Measurements from ENCODE around the gene ZNF519.
"Not testable (repeated sequence)": the region's sequence is repeated elsewhere in the genome, so short reads cannot be mapped to it uniquely, and the experiment has no call there.

Gene ZNF519

GRCh38 chr18:14162915-14163314 is 30.7 kb upstream of the ZNF519 start:
- H3K4me3 ChIP-seq (replicated peaks; ENCODE audit: low read depth, low read length); DNase-seq (ENCODE audit: low read depth): not testable (repeated sequence)

GRCh38 chr18:14151564-14152113 is 19.4 kb upstream of the ZNF519 start:
- H3K4me3 ChIP-seq (replicated peaks; ENCODE audit: low read depth, low read length); DNase-seq (ENCODE audit: low read depth): not testable (repeated sequence)

GRCh38 chr18:14150766-14151165 is 18.5 kb upstream of the ZNF519 start:
- not testable (repeated sequence) for DNase-seq (ENCODE audit: low read depth); H3K4me3 ChIP-seq (replicated peaks; ENCODE audit: low read depth, low read length)

GRCh38 chr18:14149916-14150420 is 17.7 kb upstream of the ZNF519 start:
- not testable (repeated sequence) for H3K4me3 ChIP-seq (replicated peaks; ENCODE audit: low read depth, low read length); DNase-seq (ENCODE audit: low read depth)

GRCh38 chr18:14149121-14149850 is 17.1 kb upstream of the ZNF519 start:
- H3K4me3 ChIP-seq (replicated peaks; ENCODE audit: low read depth, low read length); DNase-seq (ENCODE audit: low read depth): not testable (repeated sequence)

GRCh38 chr18:14147935-14148865 is 16.0 kb upstream of the ZNF519 start:
- not testable (repeated sequence) for H3K4me3 ChIP-seq (replicated peaks; ENCODE audit: low read depth, low read length); DNase-seq (ENCODE audit: low read depth)

GRCh38 chr18:14146771-14147170 is 14.5 kb upstream of the ZNF519 start:
- DNase-seq (ENCODE audit: low read depth); H3K4me3 ChIP-seq (replicated peaks; ENCODE audit: low read depth, low read length): not testable (repeated sequence)

- DNase-seq (ENCODE audit: low read depth); H3K4me3 ChIP-seq (replicated peaks; ENCODE audit: low read depth, low read length): not testable (repeated sequence)
These were observed 13.5 kb upstream of the ZNF519 start for GRCh38 chr18:14145581-14146338.

- H3K4me3 ChIP-seq (replicated peaks; ENCODE audit: low read depth, low read length); DNase-seq (ENCODE audit: low read depth): not testable (repeated sequence)
These were observed 12.8 kb upstream of the ZNF519 start for GRCh38 chr18:14145021-14145420.

- no peak overlapping the region for H3K4me3 ChIP-seq (replicated peaks; ENCODE audit: low read depth, low read length)
- no peak for TF ChIP-seq CTCF (IDR thresholded peaks at IDR 0.05; ENCODE audit: low read length, missing control alignments)
- no peak for DNase-seq (ENCODE audit: low read depth)
These were observed 12.3 kb upstream of the ZNF519 start for GRCh38 chr18:14144628-14144895.

GRCh38 chr18:14143871-14144627 is 11.8 kb upstream of the ZNF519 start:
- H3K4me3 ChIP-seq (replicated peaks; ENCODE audit: low read depth, low read length); DNase-seq (ENCODE audit: low read depth): not testable (repeated sequence)

- DNase-seq (ENCODE audit: low read depth); H3K4me3 ChIP-seq (replicated peaks; ENCODE audit: low read depth, low read length): not testable (repeated sequence)
These were observed 11.2 kb upstream of the ZNF519 start for GRCh38 chr18:14143396-14143795.

GRCh38 chr18:14142177-14142576 is 9.9 kb upstream of the ZNF519 start:
- not testable (repeated sequence) for DNase-seq (ENCODE audit: low read depth); H3K4me3 ChIP-seq (replicated peaks; ENCODE audit: low read depth, low read length)

GRCh38 chr18:14139583-14139982 is 7.3 kb upstream of the ZNF519 start:
- not testable (repeated sequence) for DNase-seq (ENCODE audit: low read depth); H3K4me3 ChIP-seq (replicated peaks; ENCODE audit: low read depth, low read length)

GRCh38 chr18:14137971-14138370 is 5.7 kb upstream of the ZNF519 start:
- not testable (repeated sequence) for H3K4me3 ChIP-seq (replicated peaks; ENCODE audit: low read depth, low read length); DNase-seq (ENCODE audit: low read depth)

- peak overlapping the region; percentile 69 for H3K4me3 ChIP-seq (replicated peaks; ENCODE audit: low read depth, low read length)
- not testable (repeated sequence) for DNase-seq (ENCODE audit: low read depth)
These were observed 452 bp downstream of the ZNF519 start for GRCh38 chr18:14131696-14132270.

Data from fibroblast of pulmonary artery (primary cell).